NT2/D1 (cell line): ENCODE measurements around the gene MOV10.

ENCODE experiments used
- YY1 ChIP-seq: IDR thresholded peaks from 2 replicates; pipeline ENCODE4 v1.6.1; 2011; ENCODE audit not compliant: insufficient read length, insufficient read depth
- ZNF274 ChIP-seq: IDR thresholded peaks from 2 replicates; pipeline ENCODE4 v1.6.1; 2011; ENCODE audit warnings: mild to moderate bottlenecking, low read depth, low read length

GRCh38 chr1:112696578-112697314 is 22.3 kb downstream of the MOV10 start:
- TF ChIP-seq YY1: no peak
- no peak for TF ChIP-seq ZNF274
